Nephron progenitor cell (in vitro differentiated cells): ENCODE measurements around the gene PELI1.

ENCODE experiments used
- DNase-seq: peaks from one replicate; pipeline ENCODE4 v3.0.0; 2021
- H3K27ac Mint-ChIP-seq: 2 replicates; pipeline ENCODE4 v1.8.0; 2021; ENCODE audit warnings: mild to moderate bottlenecking, moderate library complexity, mixed read lengths
- H3K27me3 Mint-ChIP-seq: 2 replicates; pipeline ENCODE4 v1.8.0; 2021; ENCODE audit warnings: mild to moderate bottlenecking, low read depth, mixed read lengths; ENCODE audit not compliant: poor library complexity
- H3K36me3 Mint-ChIP-seq: 2 replicates; pipeline ENCODE4 v1.8.0; 2021; ENCODE audit warnings: low read depth, mixed read lengths
- H3K4me1 Mint-ChIP-seq: 2 replicates; pipeline ENCODE4 v1.8.0; 2021; ENCODE audit warnings: mixed read lengths
- H3K4me3 Mint-ChIP-seq: 2 replicates; pipeline ENCODE4 v1.8.0; 2021; ENCODE audit warnings: mild to moderate bottlenecking, moderate library complexity, mixed read lengths
- H3K9me3 Mint-ChIP-seq: 2 replicates; pipeline ENCODE4 v1.8.0; 2021; ENCODE audit warnings: mild to moderate bottlenecking, moderate library complexity, mixed read lengths
- TF ChIP-seq, protein P1 (sequence below): fragments of 200-600 bp; sonication (generic); IDR thresholded peaks from 2 replicates; pipeline ENCODE4 v1.5.0; 2021; ENCODE audit warnings: antibody characterized with exemption

Gene PELI1

GRCh38 chr2:64173156-64174135, 29.2 kb upstream of the PELI1 start:
- H3K4me1 Mint-ChIP-seq, result peaks cover 27% of the 10 kb centered on the region
- H3K9me3 Mint-ChIP-seq, result no peaks in the 10 kb centered on the region
- H3K27ac Mint-ChIP-seq, result peak overlapping the region; percentile 5
- DNase-seq, result no peak
- no peaks in the 10 kb centered on the region for H3K27me3 Mint-ChIP-seq
- H3K4me3 Mint-ChIP-seq, result no peak overlapping the region
- TF ChIP-seq, protein P1, sequence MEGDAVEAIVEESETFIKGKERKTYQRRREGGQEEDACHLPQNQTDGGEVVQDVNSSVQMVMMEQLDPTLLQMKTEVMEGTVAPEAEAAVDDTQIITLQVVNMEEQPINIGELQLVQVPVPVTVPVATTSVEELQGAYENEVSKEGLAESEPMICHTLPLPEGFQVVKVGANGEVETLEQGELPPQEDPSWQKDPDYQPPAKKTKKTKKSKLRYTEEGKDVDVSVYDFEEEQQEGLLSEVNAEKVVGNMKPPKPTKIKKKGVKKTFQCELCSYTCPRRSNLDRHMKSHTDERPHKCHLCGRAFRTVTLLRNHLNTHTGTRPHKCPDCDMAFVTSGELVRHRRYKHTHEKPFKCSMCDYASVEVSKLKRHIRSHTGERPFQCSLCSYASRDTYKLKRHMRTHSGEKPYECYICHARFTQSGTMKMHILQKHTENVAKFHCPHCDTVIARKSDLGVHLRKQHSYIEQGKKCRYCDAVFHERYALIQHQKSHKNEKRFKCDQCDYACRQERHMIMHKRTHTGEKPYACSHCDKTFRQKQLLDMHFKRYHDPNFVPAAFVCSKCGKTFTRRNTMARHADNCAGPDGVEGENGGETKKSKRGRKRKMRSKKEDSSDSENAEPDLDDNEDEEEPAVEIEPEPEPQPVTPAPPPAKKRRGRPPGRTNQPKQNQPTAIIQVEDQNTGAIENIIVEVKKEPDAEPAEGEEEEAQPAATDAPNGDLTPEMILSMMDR, result no peak
- no peaks in the 10 kb centered on the region for H3K36me3 Mint-ChIP-seq

- Mint-ChIP-seq H3K27me3 (no peaks in the 10 kb centered on the region), H3K4me3 (no peak overlapping the region), H3K9me3 (no peaks in the 10 kb centered on the region), H3K4me1 (peaks cover 7% of the 10 kb centered on the region), H3K27ac (no peak overlapping the region), H3K36me3 (no peaks in the 10 kb centered on the region)
- no peak for DNase-seq
- TF ChIP-seq, protein P1, result no peak
Measured at GRCh38 chr2:64168756-64169155, 24.5 kb upstream of the PELI1 start.

DNA sequence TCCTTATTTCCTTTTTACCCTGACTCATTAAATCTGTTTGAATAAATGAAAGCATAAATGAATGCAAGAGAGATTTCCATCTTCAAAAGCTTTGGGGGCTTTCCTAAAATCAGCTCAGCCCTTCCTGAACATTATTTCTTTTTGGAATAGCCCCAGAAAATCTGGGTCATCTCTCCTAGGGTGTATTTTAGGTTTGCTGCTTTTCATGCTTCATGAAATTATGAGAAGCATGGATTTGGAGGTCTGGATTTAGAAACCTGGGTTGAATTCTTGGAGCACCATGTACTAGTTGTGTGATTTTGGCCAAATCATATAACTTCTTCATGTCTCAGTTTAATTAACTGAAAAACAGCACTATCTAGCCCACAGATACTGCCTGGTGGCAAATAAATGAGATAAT, 24.0 kb upstream of the PELI1 start:
- Mint-ChIP-seq H3K27ac (no peak overlapping the region), H3K9me3 (no peaks in the 10 kb centered on the region), H3K4me3 (no peak overlapping the region), H3K36me3 (no peaks in the 10 kb centered on the region), H3K27me3 (no peaks in the 10 kb centered on the region), H3K4me1 (peaks cover 3% of the 10 kb centered on the region)
- no peak for DNase-seq
- TF ChIP-seq, protein P1, result no peak

- Mint-ChIP-seq H3K4me1 (no peaks in the 10 kb centered on the region), H3K27ac (no peak overlapping the region), H3K36me3 (no peaks in the 10 kb centered on the region), H3K27me3 (no peaks in the 10 kb centered on the region), H3K4me3 (no peak overlapping the region), H3K9me3 (no peaks in the 10 kb centered on the region)
- TF ChIP-seq, protein P1, result no peak
- no peak for DNase-seq
Measured at GRCh38 chr2:64166637-64167420, 22.6 kb upstream of the PELI1 start.

DNA sequence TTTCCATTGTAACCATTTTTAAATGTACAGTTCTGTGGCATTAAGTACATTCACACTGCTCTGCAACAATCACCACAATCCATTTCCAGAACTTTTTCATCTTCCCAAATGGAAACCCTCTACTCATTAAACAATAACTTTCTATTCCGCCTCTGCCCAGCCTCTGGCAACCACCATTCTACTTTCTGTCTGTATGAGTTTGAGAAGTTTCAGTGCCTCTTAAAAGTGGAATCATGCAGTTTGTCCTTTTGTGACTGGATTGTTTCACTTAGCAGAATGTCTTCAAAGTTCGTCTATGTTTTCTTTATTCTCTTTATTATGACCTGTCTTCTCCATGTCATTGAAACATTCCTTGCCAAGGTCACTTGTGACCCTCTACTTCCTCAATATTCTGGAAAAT, 22.0 kb upstream of the PELI1 start:
- no peaks in the 10 kb centered on the region for H3K27me3 Mint-ChIP-seq
- H3K27ac Mint-ChIP-seq, result no peak overlapping the region
- H3K4me3 Mint-ChIP-seq, result no peak overlapping the region
- H3K36me3 Mint-ChIP-seq, result no peaks in the 10 kb centered on the region
- H3K4me1 Mint-ChIP-seq, result no peaks in the 10 kb centered on the region
- TF ChIP-seq, protein P1, result no peak
- no peaks in the 10 kb centered on the region for H3K9me3 Mint-ChIP-seq
- DNase-seq, result no peak
